Measurements from ENCODE around the gene WDR43.

WDR43 gene

DNA sequence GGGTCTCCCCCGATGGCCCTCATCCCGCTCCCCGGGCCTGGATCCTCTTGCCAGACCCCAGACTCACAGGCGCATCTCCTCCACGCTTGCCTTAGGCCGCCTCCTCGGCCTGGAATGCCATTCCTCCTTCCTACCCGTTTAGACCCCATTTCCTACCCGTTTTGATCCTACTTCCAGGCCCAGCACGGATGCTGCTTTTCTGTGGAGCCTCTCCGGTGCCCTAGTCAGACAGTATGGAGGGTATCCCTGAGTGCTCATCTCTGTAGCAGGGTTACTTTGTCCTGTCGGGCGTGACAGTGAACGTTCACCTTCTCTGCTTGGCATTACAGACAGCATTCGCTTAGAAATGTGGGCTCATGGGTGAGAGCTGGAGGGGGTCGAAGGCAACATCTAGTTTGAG, 96.0 kb downstream of the WDR43 start:
- no peak for TF ChIP-seq ZFP30 (CRISPR knock-in tag; IDR thresholded peaks at IDR 0.05)
- TF ChIP-seq ZNF565 (CRISPR knock-in tag; conservative IDR thresholded peaks at IDR 0.05; ENCODE audit: low read depth), result no peak
- TF ChIP-seq BACH2 (CRISPR knock-in tag; IDR thresholded peaks at IDR 0.05; ENCODE audit: borderline replicate concordance), result no peak
- no peak for TF ChIP-seq TOX (CRISPR knock-in tag; IDR thresholded peaks at IDR 0.05; ENCODE audit: borderline replicate concordance)
- no peak for TF ChIP-seq ARNTL (CRISPR knock-in tag; IDR thresholded peaks at IDR 0.05; ENCODE audit: borderline replicate concordance, low read depth)
- TF ChIP-seq ESRRG (CRISPR knock-in tag; IDR thresholded peaks at IDR 0.05), result no peak
- TF ChIP-seq OSR1 (CRISPR knock-in tag; IDR thresholded peaks at IDR 0.05), result no peak
- no peak for TF ChIP-seq ZNF8 (CRISPR knock-in tag; IDR thresholded peaks at IDR 0.05)
- no peak for TF ChIP-seq PATZ1 (CRISPR knock-in tag; IDR thresholded peaks at IDR 0.05; ENCODE audit: borderline replicate concordance)
- no peak for TF ChIP-seq ZFP3 (CRISPR knock-in tag; IDR thresholded peaks at IDR 0.05)
- no peak for ATAC-seq

- TF ChIP-seq ZNF565 (CRISPR knock-in tag; conservative IDR thresholded peaks at IDR 0.05; ENCODE audit: low read depth), result no peak
- TF ChIP-seq BACH2 (CRISPR knock-in tag; IDR thresholded peaks at IDR 0.05; ENCODE audit: borderline replicate concordance), result no peak
- TF ChIP-seq ZFP30 (CRISPR knock-in tag; IDR thresholded peaks at IDR 0.05), result no peak
- TF ChIP-seq ZC3H10 (CRISPR knock-in tag; IDR thresholded peaks at IDR 0.05), result no peak
- TF ChIP-seq ARNTL (CRISPR knock-in tag; IDR thresholded peaks at IDR 0.05; ENCODE audit: borderline replicate concordance, low read depth), result no peak
- no peak for TF ChIP-seq TOX (CRISPR knock-in tag; IDR thresholded peaks at IDR 0.05; ENCODE audit: borderline replicate concordance)
- TF ChIP-seq PPARA (CRISPR knock-in tag; IDR thresholded peaks at IDR 0.05; ENCODE audit: borderline replicate concordance), result no peak
- TF ChIP-seq GLIS3 (CRISPR knock-in tag; IDR thresholded peaks at IDR 0.05), result no peak
- TF ChIP-seq CSRNP3 (CRISPR knock-in tag; IDR thresholded peaks at IDR 0.05), result no peak
- TF ChIP-seq, protein P1, sequence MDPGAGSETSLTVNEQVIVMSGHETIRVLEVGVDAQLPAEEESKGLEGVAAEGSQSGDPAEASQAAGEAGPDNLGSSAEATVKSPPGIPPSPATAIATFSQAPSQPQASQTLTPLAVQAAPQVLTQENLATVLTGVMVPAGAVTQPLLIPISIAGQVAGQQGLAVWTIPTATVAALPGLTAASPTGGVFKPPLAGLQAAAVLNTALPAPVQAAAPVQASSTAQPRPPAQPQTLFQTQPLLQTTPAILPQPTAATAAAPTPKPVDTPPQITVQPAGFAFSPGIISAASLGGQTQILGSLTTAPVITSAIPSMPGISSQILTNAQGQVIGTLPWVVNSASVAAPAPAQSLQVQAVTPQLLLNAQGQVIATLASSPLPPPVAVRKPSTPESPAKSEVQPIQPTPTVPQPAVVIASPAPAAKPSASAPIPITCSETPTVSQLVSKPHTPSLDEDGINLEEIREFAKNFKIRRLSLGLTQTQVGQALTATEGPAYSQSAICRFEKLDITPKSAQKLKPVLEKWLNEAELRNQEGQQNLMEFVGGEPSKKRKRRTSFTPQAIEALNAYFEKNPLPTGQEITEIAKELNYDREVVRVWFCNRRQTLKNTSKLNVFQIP (CRISPR knock-in tag; IDR thresholded peaks at IDR 0.05; ENCODE audit: borderline replicate concordance, low read depth), result no peak
- no peak for TF ChIP-seq ZNF70 (CRISPR knock-in tag; IDR thresholded peaks at IDR 0.05)
- TF ChIP-seq ESRRG (CRISPR knock-in tag; IDR thresholded peaks at IDR 0.05), result no peak
- no peak for TF ChIP-seq SNAI2 (CRISPR knock-in tag; IDR thresholded peaks at IDR 0.05)
- no peak for TF ChIP-seq CSDC2 (CRISPR knock-in tag; IDR thresholded peaks at IDR 0.05)
- no peak for TF ChIP-seq TCF4 (CRISPR knock-in tag; IDR thresholded peaks at IDR 0.05; ENCODE audit: borderline replicate concordance)
- no peak for TF ChIP-seq PATZ1 (CRISPR knock-in tag; IDR thresholded peaks at IDR 0.05; ENCODE audit: borderline replicate concordance)
- no peak for TF ChIP-seq ZFP3 (CRISPR knock-in tag; IDR thresholded peaks at IDR 0.05)
- no peak for ATAC-seq
Observed at GRCh38 chr2:28991021-28991420, 96.6 kb downstream of the WDR43 start.

GRCh38 chr2:28991460-28991859, 97.0 kb downstream of the WDR43 start:
- no peak for ATAC-seq
- TF ChIP-seq CSRNP3 (CRISPR knock-in tag; IDR thresholded peaks at IDR 0.05), result no peak
- no peak for TF ChIP-seq PATZ1 (CRISPR knock-in tag; IDR thresholded peaks at IDR 0.05; ENCODE audit: borderline replicate concordance)
- no peak for TF ChIP-seq CSDC2 (CRISPR knock-in tag; IDR thresholded peaks at IDR 0.05)
- no peak for TF ChIP-seq TOX (CRISPR knock-in tag; IDR thresholded peaks at IDR 0.05; ENCODE audit: borderline replicate concordance)
- no peak for TF ChIP-seq ZC3H10 (CRISPR knock-in tag; IDR thresholded peaks at IDR 0.05)
- TF ChIP-seq PPARA (CRISPR knock-in tag; IDR thresholded peaks at IDR 0.05; ENCODE audit: borderline replicate concordance), result no peak
- TF ChIP-seq TCF4 (CRISPR knock-in tag; IDR thresholded peaks at IDR 0.05; ENCODE audit: borderline replicate concordance), result no peak
- no peak for TF ChIP-seq ZNF8 (CRISPR knock-in tag; IDR thresholded peaks at IDR 0.05)
- TF ChIP-seq GLIS3 (CRISPR knock-in tag; IDR thresholded peaks at IDR 0.05), result no peak
- TF ChIP-seq ZNF70 (CRISPR knock-in tag; IDR thresholded peaks at IDR 0.05), result no peak
- TF ChIP-seq ARNTL (CRISPR knock-in tag; IDR thresholded peaks at IDR 0.05; ENCODE audit: borderline replicate concordance, low read depth), result no peak
- no peak for TF ChIP-seq ZFP30 (CRISPR knock-in tag; IDR thresholded peaks at IDR 0.05)
- TF ChIP-seq, protein P1 (CRISPR knock-in tag; IDR thresholded peaks at IDR 0.05; ENCODE audit: borderline replicate concordance, low read depth), result no peak
- TF ChIP-seq, protein P2, sequence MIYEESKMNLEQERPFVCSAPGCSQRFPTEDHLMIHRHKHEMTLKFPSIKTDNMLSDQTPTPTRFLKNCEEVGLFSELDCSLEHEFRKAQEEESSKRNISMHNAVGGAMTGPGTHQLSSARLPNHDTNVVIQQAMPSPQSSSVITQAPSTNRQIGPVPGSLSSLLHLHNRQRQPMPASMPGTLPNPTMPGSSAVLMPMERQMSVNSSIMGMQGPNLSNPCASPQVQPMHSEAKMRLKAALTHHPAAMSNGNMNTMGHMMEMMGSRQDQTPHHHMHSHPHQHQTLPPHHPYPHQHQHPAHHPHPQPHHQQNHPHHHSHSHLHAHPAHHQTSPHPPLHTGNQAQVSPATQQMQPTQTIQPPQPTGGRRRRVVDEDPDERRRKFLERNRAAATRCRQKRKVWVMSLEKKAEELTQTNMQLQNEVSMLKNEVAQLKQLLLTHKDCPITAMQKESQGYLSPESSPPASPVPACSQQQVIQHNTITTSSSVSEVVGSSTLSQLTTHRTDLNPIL (CRISPR knock-in tag; IDR thresholded peaks at IDR 0.05; ENCODE audit: low read depth), result no peak
- TF ChIP-seq ZNF565 (CRISPR knock-in tag; conservative IDR thresholded peaks at IDR 0.05; ENCODE audit: low read depth), result no peak
- no peak for TF ChIP-seq ZFP3 (CRISPR knock-in tag; IDR thresholded peaks at IDR 0.05)

Data from SK-N-SH treated with all-trans-retinoic acid at 6 μM for 48 hours (cell line).